ENCODE results near the gene GGT6.

GGT6 gene

GRCh38 chr17:4533523-4534504 is 26.6 kb downstream of the GGT6 start:
- TF ChIP-seq CTCF (conservative IDR thresholded peaks at IDR 0.05; ENCODE audit: low read length) = no peak
- no peak overlapping the region for H3K4me3 ChIP-seq (ENCODE audit: low read length)
- DNase-seq (ENCODE audit: low read depth) = no peak

GRCh38 chr17:4532860-4533522 is 27.4 kb downstream of the GGT6 start:
- no peak for TF ChIP-seq CTCF (conservative IDR thresholded peaks at IDR 0.05; ENCODE audit: low read length)
- DNase-seq (ENCODE audit: low read depth) = no peak
- H3K4me3 ChIP-seq (ENCODE audit: low read length) = no peak overlapping the region

GRCh38 chr17:4531988-4532736 is 28.2 kb downstream of the GGT6 start:
- DNase-seq (ENCODE audit: low read depth) = no peak
- no peak for TF ChIP-seq CTCF (conservative IDR thresholded peaks at IDR 0.05; ENCODE audit: low read length)
- no peak overlapping the region for H3K4me3 ChIP-seq (ENCODE audit: low read length)

- no peak for DNase-seq (ENCODE audit: low read depth)
- no peak overlapping the region for H3K4me3 ChIP-seq (ENCODE audit: low read length)
- TF ChIP-seq CTCF (conservative IDR thresholded peaks at IDR 0.05; ENCODE audit: low read length) = no peak
Measured at GRCh38 chr17:4530799-4531730, 29.3 kb downstream of the GGT6 start.

DNA sequence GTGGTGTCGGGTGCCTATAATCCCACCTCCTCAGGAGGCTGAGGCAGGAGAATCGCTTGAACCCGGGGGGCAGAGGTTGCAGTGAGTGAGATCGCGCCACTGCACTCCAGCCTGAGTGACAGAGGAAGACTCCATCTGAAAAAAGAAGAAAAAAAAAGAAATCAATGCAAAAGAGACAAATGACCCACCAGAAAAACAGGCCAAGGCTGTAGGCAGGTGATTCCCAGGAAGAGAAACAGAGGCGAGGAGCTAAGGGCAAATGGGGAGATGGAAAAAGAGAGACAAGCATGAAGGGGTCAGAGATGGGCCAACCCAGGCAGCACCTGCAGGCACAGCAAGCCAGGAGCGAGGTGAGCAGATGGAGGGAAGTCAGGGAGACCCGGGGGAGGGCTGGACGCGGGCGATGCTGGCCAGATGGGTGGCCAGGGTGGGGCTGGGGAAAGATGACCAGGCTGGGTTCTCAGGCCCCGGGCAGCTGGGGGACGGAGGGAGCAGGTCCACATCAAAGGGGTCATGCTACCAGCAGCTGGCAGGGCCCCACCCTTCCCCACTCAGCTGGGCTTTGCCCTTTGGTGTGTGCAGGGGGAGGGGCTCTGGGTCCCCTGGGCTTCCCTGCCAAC is 30.7 kb downstream of the GGT6 start:
- no peak for DNase-seq (ENCODE audit: low read depth)
- no peak for TF ChIP-seq CTCF (conservative IDR thresholded peaks at IDR 0.05; ENCODE audit: low read length)
- no peak overlapping the region for H3K4me3 ChIP-seq (ENCODE audit: low read length)

GRCh38 chr17:4527566-4528125 is 32.7 kb downstream of the GGT6 start:
- no peak for TF ChIP-seq CTCF (conservative IDR thresholded peaks at IDR 0.05; ENCODE audit: low read length)
- no peak for DNase-seq (ENCODE audit: low read depth)
- H3K4me3 ChIP-seq (ENCODE audit: low read length) = no peak overlapping the region
